G401 (cell line): ENCODE measurements around the gene MYLK2. TPM values are rescaled to one million over a fixed set of nuclear protein-coding genes. Genes with fewer than 3 reads are reported as not detected.

Experiments
- DNase-seq: peaks from one replicate; pipeline ENCODE4 v3.0.0-alpha.2; 2015; ENCODE audit warnings: low spot score
- in situ Hi-C: cut with HindIII; loops from 2 replicates; pipeline ENCODE4 v1.10.0; 2016; ENCODE audit warnings: low sequenced_read_pairs, mixed read lengths
- total RNA-seq: library from RNA; depleted of rRNA; stranded (reverse); fragments of >200 nt; shearing (Covaris generic); gene quantifications from 2 replicates; pipeline ENCODE4 v1.2.3, GENCODE V29; 2014

The MYLK2 gene
- total RNA-seq, 1 experiment from 2014 or later, result 0.44 TPM

GRCh38 chr20:31846793-31847138 is 27.6 kb downstream of the MYLK2 start:
- in situ Hi-C loops, result no loop called here
- no peak for DNase-seq

GRCh38 chr20:31848088-31848999 is 29.2 kb downstream of the MYLK2 start:
- in situ Hi-C loops, result no loop called here
- no peak for DNase-seq

- in situ Hi-C loops, result no loop called here
- DNase-seq, result peak; percentile 50
These were observed 30.3 kb downstream of the MYLK2 start for GRCh38 chr20:31849306-31849930.

- no peak for DNase-seq
- in situ Hi-C loops, result no loop called here
These were observed 32.2 kb downstream of the MYLK2 start for GRCh38 chr20:31851240-31851955.

GRCh38 chr20:31853481-31853880 is 34.3 kb downstream of the MYLK2 start:
- no peak for DNase-seq
- in situ Hi-C loops, result no loop called here

- in situ Hi-C loops, result no loop called here
- DNase-seq, result no peak
These were observed 37.4 kb downstream of the MYLK2 start for GRCh38 chr20:31856516-31856915.

- no peak for DNase-seq
These were observed 39.0 kb downstream of the MYLK2 start for GRCh38 chr20:31857861-31858759.

GRCh38 chr20:31858760-31859083 is 39.6 kb downstream of the MYLK2 start:
- DNase-seq, result no peak
- in situ Hi-C loops, result no loop called here

More at GRCh38 chr20:31857861-31858759, 39.0 kb downstream of the MYLK2 start:
- in situ Hi-C loops, result no loop called here

- in situ Hi-C loops, result no loop called here
- no peak for DNase-seq
These were observed 40.3 kb downstream of the MYLK2 start for GRCh38 chr20:31859266-31859997.

GRCh38 chr20:31859998-31860380 is 40.8 kb downstream of the MYLK2 start:
- in situ Hi-C loops, result no loop called here
- DNase-seq, result no peak

- DNase-seq, result peak; percentile 30
- in situ Hi-C loops, result no loop called here
These were observed 41.4 kb downstream of the MYLK2 start for GRCh38 chr20:31860390-31861134.

- in situ Hi-C loops, result no loop called here
- DNase-seq, result no peak
These were observed 41.9 kb downstream of the MYLK2 start for GRCh38 chr20:31861135-31861384.

- DNase-seq, result no peak
- in situ Hi-C loops, result no loop called here
These were observed 42.4 kb downstream of the MYLK2 start for GRCh38 chr20:31861385-31862156.

- DNase-seq, result no peak
- in situ Hi-C loops, result no loop called here
These were observed 43.0 kb downstream of the MYLK2 start for GRCh38 chr20:31862157-31862470.

GRCh38 chr20:31862506-31862905 is 43.4 kb downstream of the MYLK2 start:
- in situ Hi-C loops, result no loop called here
- DNase-seq, result no peak

GRCh38 chr20:31863296-31864085 is 44.3 kb downstream of the MYLK2 start:
- in situ Hi-C loops, result no loop called here
- DNase-seq, result no peak
